ENCODE measurements around the gene NSMCE1. TPM values are rescaled to one million over a fixed set of nuclear protein-coding genes. Genes with fewer than 3 reads are reported as not detected.

NSMCE1 gene
- polyA plus RNA-seq, 10 donors = 43.1 to 64.7 (median 44.5) TPM

DNA sequence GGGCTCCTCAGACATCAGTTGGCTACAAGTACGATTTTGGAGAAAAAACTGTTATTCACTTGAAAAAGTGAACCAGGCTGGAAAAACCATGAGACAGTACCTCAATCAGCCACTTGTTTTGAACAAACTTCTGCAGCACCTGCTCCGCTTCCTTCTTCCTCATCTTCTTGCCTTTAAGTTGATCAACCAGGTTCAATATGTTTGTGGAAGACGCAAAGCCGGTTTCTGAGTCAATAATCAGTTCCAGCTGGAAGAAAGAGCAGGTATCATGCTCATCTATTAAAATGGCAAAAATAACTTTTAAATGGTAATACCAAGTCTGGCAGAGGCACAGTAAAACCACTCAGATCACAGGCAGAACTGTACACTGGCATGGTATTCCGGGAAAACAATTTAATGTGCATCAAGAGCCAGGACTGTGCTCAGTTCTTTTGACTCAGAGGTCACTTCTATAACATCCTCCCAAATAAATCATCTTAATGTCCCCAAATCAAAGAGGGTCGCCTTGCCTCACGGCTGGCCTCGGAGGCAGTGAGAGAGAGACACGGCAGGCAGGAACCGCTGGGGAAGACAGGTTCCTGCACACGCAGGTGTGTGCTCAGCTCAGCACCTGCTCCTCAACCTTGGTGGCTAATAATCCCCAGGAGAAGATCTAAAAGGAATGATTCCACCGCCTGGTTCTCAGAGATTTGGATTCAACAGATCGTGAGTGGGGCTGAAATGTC, 35.5 kb downstream of the NSMCE1 start:
- no peak for DNase-seq

DNA sequence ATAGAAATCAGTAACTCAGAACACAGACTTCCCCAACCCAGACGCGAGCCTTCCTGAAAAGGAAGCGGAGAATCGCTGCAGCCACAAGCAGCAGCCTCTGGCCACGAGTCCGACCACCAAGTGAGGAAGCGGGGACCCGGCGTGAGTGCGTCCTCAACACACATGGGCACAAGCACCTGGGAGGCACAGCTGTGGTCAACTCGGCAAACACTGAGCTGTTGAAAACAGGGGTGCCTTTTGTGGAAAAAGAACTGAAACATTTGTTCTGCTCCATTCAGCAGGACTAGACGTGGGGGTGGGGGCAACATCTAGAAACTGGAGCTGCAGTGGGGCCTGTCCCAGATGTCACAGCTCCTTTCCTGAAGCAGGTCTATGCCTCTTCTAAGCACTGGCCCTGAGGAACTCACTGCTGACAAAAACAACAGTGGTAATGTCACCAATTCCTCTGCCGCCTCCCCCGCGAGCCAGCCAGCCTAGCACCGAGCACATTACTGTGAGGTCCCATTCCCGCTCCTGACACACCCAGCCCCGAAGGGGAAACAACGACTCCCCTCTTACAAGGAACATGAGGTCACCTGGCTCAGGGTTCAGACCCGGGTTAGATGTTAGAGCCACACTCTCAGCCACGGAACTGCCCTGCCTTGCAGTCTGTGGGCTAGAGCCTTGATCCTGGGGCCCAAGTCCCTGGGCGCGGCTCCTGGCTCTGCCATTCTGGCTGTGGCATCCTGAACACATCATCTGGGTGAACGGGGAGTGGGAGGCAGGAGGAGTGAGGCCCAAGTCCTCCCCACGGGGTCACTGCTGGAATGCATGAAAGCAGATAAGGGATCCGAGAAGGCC, 36.3 kb downstream of the NSMCE1 start:
- DNase-seq = no peak

DNA sequence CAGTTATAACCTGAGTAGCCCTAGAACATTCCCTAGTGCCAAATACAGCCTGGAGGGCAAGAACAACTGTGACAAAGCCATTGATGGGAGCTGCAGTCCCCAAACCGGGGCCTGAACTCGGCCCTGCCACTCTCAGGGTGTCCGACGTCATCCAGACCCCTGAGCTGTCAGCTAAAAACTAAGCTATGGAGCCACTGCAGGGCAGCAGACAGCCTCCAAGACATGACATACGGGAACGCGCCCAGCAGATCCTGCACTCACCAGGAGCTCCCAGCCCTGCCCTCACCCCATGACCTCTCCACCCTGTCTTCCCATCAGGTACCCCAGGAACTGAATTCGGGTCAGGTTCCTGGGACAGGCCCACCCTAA, 36.9 kb downstream of the NSMCE1 start:
- no peak for DNase-seq

DNA sequence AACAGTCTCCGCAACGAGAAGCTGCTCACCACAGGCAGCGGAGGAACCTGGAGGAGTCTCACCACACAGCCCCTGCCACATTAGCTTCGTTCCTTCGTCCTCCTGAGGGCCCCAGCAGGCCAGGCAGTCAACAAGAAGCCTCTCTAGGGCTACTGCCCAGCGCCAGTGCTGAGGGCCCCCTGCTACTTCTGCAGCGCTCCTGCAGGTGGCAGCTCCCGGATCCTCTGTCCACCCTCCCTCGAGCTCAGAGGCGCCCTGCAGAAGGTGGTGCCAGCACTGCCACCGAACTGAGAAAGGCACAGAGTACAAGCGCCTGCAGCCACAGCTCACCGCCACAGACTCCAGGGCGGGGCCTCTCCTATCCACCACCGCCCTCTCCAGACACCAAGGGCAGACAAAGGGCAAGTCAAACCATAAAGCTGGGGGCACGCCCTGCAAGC, 38.0 kb downstream of the NSMCE1 start:
- no peak for DNase-seq

DNA sequence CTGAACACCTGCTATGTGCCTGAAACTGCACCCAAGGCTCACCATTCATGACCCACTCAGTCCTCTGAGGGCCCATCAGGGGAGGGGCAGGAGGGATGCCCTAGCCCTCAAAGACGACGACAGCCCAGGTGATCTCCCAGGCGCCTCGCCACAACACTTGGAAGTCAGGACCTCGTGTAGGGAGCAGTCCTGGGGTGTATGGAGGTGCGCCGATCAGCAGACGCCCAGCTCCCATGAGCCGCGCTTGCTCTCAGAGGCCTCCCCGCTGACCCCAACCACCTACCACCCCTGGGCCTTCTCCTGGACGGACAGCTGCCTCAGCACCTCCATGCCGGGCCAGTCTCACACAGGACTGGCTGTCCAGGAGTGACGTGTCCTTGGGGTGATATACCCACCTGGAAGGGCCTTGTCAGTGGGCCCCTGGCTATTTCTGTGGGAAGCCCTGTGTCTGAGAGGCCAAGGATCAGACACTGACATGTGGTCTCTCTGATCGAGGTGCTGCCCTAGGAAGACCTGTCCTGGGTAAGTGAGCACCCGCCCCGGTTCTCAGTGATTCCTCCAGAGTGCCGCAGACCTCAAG, 38.6 kb downstream of the NSMCE1 start:
- DNase-seq = no peak

DNA sequence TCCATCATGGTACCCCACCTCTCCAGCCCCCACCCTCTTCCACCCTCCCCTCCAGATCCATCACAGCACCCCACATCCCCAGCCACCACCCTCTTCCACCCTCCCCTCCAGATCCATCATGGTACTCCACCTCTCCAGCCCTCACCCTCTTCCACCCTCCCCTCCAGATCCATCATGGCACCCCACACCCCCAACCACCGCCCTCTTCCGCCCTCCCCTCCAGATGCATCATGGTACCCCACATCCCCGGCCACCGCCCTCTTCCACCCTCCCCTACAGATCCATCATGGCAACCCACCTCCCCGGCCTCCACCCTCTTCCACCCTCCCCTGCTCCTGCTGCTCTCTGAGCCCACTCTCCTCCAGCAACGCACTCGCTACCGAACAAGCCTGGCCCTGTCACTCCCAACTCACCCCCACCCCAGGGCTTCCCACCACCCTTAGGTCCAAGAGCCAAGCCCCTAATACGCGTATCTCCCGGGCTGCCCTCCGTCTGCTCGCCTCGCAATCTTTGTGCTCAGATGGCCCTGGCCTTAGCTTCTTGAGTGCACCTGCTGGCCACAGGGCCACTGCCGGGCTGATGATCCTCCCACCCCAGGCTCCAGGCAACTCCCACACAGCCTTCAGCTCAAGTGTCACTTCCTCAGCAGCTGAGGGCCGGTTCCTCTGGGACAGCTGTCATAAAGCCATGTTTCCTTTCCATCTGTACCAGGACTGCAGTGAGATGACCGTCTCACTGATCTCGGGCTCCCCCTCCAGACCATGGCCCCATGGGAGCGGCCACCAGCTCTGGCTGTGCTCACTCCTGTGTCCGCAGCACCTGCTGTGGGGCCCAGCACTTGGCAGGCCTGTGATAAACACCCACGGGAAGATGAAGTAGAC, 39.7 kb downstream of the NSMCE1 start:
- peak; percentile 72 to 86 (median 74) for DNase-seq

DNA sequence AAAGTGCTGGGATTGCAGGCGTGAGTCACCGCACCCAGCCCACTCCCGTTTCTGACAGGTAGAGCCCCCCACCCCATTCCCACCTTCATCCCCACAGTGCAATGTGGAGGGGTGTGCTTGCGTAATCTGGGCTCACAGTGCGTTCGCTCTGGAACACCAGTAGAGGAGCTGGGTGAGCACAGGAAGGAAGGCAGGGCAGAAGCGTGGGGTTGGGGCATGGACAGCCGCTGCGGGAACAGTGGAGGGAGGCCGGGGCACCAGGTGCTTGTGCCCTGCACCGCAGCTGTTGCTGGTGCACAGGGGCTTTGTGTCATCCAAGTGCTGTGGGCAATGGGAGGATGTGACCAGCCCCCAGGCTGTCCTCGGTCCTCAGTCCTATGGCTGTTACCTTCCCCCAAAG, 40.5 kb downstream of the NSMCE1 start:
- no peak for DNase-seq

DNA sequence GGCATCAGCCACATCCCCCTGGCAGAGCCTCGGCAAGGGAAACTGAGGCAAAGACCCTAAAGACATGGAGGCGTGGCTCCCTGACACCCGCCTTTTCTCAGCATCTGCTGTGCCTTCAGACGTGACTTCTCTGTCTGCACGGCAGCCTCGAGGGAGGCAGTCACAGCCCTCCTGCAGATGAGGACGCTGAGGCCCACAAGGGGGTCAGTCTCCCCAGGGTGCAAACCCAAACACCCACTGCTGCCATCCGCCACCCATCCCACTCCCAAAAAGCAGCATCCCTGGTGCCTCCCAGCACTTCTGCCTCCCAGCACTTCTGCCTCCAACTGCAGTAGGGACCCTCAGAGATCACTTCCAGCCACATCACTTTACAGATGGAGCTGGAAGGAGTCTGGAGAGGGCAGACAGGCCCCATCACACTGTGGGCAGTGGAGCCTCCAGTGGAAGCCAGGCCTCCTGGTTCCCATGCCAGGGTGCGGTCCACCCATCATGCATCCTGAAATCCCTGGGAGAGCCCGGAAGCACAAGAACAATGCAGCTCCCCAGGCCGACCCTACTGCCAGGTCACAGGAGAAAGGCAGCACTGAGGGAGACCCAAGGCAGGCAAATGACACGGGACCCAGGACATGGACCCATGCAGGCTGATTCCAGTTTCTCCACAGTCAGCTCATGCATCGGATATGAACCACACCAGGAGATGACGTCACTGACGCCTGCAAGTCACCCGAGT, 41.4 kb downstream of the NSMCE1 start:
- no peak for DNase-seq

DNA sequence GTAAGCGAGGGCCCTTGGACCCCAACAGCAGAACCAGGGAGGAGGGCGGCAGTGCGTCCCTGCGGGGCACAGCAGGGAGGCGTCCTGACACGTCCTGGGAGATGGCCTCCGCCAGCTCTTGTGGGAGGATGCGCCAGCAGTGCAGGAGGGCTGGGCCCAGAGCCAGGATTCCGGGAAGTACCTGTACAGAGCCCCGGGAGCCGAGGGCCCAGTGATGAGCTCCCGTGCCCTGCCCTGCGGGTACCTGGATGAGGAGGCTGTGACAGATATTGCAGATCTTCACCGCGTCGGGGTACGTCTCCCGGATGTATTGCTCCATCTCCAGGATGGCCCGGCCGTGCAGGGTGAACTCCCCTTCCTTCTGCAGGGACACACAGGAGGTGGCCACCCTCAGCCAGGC, 42.1 kb downstream of the NSMCE1 start:
- no peak for DNase-seq

DNA sequence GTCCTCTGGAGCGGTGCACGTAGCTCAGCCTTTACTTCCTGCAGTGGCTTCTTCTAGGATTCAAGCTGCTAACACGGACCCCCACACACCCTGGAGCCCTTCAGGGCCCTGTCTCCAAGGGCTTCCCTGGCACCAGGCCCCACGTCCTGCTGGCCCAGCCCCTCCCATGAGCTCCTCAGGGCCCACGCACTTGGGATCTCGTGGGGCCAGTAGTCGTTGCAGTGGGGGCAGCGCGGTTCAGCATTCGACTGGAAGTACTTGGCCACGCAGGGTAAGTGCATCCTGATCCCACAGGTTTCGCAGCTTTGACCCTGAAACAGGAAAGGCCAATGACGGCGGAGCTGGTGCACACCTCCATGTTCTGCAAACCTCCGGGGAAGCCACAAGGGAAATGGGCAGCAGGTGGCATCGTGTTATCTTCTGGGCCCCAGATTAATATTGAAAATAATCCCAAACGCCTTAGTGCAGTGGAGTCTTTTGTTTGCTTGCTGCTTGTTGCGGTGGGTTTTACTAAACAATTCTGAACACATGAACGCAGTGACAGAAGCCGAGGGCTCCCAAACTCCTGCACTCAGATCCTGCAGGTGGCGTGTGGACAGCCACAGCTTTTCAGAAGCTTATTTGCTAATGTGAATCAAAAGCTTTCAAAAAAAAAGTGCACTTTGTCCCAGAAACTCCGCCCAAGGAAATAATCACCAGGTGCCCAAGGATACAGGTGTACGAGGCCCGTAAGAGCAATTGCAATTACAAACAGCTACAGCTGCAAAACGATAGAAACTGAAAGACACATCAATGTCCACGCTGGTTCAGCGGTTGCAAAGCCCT, 42.8 kb downstream of the NSMCE1 start:
- DNase-seq = no peak

DNA sequence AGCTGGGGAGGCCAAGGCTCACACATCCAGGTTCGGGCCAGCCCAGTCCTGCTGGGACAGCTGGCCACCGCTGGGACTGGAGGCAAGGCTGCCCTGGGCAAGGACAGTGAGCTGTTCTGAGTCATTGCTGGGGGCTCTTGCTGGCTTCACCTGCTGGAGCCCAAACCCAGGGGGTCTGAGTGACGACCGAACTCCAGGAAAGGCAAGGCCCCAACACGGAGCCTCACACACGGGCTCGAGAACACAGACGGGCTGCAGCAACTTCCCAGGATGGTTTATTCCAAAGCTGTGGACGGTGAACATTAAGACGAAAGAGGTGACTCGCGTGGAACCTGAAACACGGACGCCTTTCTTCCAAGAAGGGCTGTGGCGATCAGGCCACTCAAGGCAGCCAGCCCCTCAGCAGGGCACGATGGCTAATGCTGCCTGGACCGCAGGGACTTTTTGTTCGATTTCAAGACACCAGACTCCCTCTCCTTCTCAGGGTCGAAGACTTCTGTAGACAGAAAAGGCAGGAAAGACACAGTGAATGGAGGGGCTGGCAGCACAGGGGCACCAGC, 43.8 kb downstream of the NSMCE1 start:
- DNase-seq = no peak

DNA sequence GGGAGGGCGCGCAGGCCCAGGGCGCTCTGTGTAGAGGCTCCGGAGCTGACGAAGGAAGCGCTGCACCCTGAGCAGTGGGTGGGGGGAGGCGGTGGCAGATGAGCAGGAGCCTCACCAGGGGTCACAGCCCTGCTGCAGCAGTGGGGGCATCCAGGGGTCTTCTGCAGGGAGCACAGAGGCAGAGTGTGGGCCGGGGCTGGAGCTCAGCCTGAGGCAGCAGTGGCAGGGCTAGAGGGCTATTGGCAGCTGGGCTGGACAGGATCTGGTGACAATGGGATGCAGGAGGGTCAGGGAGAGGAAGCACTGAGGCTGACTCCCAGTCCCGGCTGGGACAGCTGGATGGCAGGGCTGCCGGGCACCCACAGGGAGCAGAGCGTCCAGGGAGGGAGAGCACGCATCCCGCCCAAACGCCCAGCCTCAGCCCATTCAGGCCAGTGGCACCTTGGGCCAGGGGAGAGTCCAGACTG, 44.3 kb downstream of the NSMCE1 start:
- DNase-seq = no peak

DNA sequence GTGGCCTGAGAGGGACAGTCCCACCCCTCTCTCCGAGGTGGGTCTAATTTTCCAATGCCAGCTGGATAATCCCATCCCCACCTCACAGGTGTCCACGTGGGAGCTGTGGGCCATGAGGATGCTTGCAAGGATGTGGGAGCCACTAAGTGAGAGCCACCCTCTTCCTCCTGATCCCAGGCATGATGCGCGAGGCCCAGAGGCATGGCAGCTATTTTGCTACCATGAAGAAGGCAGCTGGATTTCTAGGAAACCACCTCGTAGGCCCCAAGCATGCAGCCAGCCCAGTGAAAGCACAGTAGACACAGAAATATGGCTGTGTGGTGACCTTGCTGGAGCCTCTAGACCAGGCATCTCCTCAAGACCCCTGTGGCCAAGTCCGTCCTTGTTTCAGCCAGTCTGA, 44.9 kb downstream of the NSMCE1 start:
- no peak for DNase-seq

DNA sequence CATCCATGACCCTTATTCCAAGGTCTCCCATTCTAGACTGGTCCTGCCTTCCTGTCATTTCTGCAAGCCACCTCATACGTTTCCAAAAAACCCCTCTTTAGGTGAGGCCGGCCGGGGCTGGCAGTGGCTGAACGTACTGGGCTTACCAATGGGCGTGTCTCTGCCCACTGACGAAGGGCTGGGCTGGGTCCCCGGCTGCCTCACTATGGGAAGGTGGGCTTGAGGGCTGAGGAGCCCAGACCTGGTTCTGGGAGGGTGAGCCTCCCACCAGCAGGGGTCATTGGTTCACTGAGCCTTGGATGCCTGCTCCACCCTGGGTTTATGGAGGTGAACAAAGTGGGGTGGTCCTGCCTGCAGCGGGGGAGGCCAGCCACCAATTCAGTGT, 45.4 kb downstream of the NSMCE1 start:
- no peak for DNase-seq

DNA sequence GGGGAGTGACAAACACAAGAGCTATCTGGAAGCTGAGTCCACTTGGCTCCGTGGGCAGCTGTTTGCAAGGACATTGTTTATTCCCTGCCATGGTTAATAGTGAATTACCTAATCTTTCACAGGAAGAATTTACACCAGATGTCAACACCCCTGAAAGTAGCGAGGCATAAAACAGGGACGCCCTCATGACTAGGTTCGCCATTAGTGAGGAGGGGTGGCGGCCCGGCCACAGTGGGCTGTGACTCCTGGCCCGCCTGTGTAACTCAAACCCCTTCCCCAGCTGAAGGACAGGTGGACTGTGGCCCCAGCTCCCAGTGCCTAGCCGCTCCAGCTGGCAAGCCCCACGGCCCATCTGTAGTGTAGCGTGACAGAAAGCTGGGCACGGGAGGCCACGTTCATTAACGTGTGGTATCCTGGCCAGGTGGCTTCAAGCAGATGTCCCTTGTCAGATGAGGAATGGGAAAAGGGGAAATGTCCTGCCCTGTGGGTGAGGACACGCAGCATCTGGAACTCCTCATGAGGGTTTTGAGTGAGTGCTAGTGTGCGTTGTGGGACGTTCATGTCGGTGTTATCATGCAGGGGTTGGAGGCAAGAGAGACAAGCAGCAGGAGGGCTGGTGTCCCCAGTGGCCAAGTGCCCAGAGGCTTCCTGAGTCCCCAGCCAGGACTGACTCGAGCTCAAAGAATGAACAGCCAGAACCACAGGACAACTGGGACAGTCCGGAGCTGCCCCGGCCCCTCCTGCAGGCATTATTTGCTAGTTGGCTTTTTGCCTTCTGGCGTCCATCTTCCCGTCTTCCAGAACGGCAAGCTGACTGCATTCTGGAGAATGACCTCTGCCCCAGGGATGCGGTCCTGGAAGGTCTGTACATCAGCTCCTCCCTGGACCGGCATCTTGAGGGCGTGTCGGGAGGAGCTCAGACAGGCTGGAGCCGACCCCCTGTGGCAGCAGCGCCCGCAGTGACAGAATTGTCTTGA, 46.0 kb downstream of the NSMCE1 start:
- DNase-seq = peak; percentile 41 to 83 (median 54)

DNA sequence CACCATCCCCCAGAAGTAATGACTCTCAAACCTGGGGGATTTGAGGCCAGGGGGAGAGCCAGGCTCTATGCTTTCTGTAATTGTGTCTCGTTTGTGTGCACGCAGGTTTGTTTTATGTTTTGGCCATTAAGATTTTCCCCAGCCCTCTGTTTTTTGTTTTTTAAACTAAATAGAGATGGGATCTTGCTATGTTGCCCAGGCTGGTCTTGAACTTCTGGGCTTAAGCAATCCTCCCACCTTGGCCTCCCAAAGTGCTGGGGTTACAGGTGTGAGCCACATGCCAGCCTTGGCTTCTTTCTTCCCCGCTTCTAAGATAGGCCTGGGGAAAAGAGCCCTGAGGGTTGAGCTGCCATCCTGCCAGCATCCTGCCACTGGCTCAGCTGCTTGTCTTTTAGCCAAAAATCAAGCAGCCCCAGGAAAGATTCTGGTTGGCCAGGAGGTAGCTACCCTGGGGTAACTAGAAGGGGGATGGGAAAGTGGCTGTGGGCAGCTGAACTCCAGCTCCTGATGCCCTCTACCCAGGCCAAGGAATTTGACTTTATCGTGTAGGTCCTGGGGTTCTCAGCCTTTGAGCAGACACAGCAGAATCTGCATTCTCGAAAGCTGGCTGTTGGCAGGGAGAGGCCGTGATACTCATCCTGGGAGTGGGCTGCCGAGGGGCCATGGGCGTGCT, 46.9 kb downstream of the NSMCE1 start:
- peak in 1 of 3 donors; percentile 41 for DNase-seq

DNA sequence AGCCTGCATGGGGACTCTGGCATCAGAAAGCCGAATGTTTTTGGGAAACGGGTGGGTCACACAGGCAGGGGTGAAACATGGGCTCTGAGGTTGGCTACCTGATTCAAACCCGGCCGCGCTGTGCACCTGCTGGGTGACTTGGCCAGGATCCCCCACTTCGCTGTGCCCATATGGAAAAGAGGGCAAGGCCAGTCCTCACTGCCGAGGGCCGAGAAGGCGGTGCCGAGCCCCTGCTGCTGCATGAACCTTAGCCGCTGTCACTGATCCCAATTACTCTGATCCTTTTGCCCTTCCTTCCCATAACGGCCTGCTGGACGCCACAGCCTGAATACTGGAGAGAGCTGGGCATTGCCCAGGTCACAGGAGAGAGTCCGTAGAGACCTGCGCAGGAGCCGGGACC, 47.6 kb downstream of the NSMCE1 start:
- no peak for DNase-seq

DNA sequence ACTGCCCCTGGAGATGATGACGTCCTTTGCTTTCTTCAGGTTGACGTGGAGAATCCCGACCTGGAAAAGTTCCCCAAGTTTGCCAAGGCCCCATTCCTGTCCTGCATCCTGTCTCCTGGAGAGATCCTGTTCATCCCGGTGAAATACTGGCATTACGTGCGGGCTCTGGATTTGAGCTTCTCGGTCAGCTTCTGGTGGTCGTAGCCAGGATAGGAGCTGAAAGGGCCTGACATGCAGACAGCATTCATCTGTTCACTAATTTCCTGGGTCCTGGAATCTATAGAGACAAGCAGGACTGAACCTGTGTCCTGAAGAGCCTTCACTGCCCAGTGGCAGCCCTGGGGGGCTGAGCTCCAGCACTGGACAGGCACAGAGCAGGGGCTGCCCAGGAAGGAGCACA, 48.0 kb downstream of the NSMCE1 start:
- no peak for DNase-seq

All from muscle of back (tissue), 11 donors.